GM23338 (cell line): ENCODE data around the gene FARP1. TPM values are rescaled to one million over a fixed set of nuclear protein-coding genes. Genes with fewer than 3 reads are reported as not detected.

Experiments
- ATAC-seq: fragments of 200-7000 bp; cut with Tn5 transposase; 3 replicates; pipeline ENCODE4 v1.9.1; 2020
- DNase-seq: peaks from one replicate; pipeline ENCODE4 v3.0.0-alpha.2; 2015; ENCODE audit warnings: low spot score
- H2AFZ ChIP-seq: fragments of 200-600 bp; sonication (generic); 2 replicates; pipeline ENCODE4 v1.8.0; 2016; ENCODE audit warnings: antibody characterized with exemption, mild to moderate bottlenecking, moderate library complexity
- H3F3A ChIP-seq: fragments of 200-600 bp; sonication (generic); replicated peaks from 2 replicates; pipeline ENCODE4 v1.8.0; 2017; ENCODE audit warnings: antibody characterized with exemption, mixed run types, low read depth
- H3K27ac ChIP-seq: fragments of 200-600 bp; sonication (generic); 2 replicates; pipeline ENCODE4 v1.6.1; 2016; ENCODE audit warnings: low read depth
- H3K27me3 ChIP-seq: fragments of 200-600 bp; sonication (generic); 2 replicates; pipeline ENCODE4 v1.8.0; 2016; ENCODE audit warnings: mild to moderate bottlenecking, mixed run types, moderate library complexity; ENCODE audit not compliant: insufficient read depth
- H3K36me3 ChIP-seq: fragments of 200-600 bp; sonication (generic); 2 replicates; pipeline ENCODE4 v1.8.0; 2016; ENCODE audit warnings: mild to moderate bottlenecking; ENCODE audit not compliant: insufficient read depth
- H3K4me1 ChIP-seq: fragments of 200-600 bp; sonication (generic); 2 replicates; pipeline ENCODE4 v1.8.0; 2016; ENCODE audit warnings: mild to moderate bottlenecking, moderate library complexity; ENCODE audit not compliant: insufficient read depth
- H3K4me2 ChIP-seq: fragments of 200-600 bp; sonication (generic); 2 replicates; pipeline ENCODE4 v1.7.1; 2017; ENCODE audit warnings: mixed run types
- H3K4me3 ChIP-seq: fragments of 200-600 bp; sonication (generic); 2 replicates; pipeline ENCODE4 v1.6.1; 2016; ENCODE audit warnings: mixed run types
- H3K79me2 ChIP-seq: fragments of 200-600 bp; sonication (generic); replicated peaks from 2 replicates; pipeline ENCODE4 v1.8.0; 2017; ENCODE audit warnings: mild to moderate bottlenecking; ENCODE audit not compliant: insufficient read depth
- H3K9me2 ChIP-seq: fragments of 200-600 bp; sonication (generic); 2 replicates; pipeline ENCODE4 v1.8.0; 2017; ENCODE audit not compliant: insufficient read depth
- H4K20me1 ChIP-seq: fragments of 200-600 bp; sonication (generic); replicated peaks from 2 replicates; pipeline ENCODE4 v1.8.0; 2017; ENCODE audit warnings: mild to moderate bottlenecking; ENCODE audit not compliant: insufficient read depth
- H3K27ac Mint-ChIP-seq: 2 replicates; pipeline ENCODE4 v1.8.0; 2020; ENCODE audit warnings: inconsistent platforms, mild to moderate bottlenecking, moderate library complexity, mixed read lengths
- H3K27me3 Mint-ChIP-seq: 3 replicates; pipeline ENCODE4 v1.8.0; 2022; ENCODE audit warnings: low read depth, mild to moderate bottlenecking, moderate library complexity, mixed read lengths, inconsistent platforms; ENCODE audit not compliant: insufficient read depth, poor library complexity
- H3K36me3 Mint-ChIP-seq: 3 replicates; pipeline ENCODE4 v1.8.0; 2021; ENCODE audit warnings: low read depth, mild to moderate bottlenecking, inconsistent platforms, moderate library complexity, mixed read lengths
- H3K4me1 Mint-ChIP-seq: 3 replicates; pipeline ENCODE4 v1.8.0; 2020; ENCODE audit warnings: mild to moderate bottlenecking, inconsistent platforms, mixed read lengths
- H3K4me3 Mint-ChIP-seq: 3 replicates; pipeline ENCODE4 v1.8.0; 2021; ENCODE audit warnings: moderate library complexity, mild to moderate bottlenecking, inconsistent platforms, mixed read lengths
- H3K9me3 Mint-ChIP-seq: 3 replicates; pipeline ENCODE4 v1.8.0; 2020; ENCODE audit warnings: moderate library complexity, mild to moderate bottlenecking, inconsistent platforms, mixed read lengths
- CREB1 ChIP-seq: fragments of 250-450 bp; sonication (Bioruptor Pico); IDR thresholded peaks from 2 replicates; pipeline ENCODE4 v1.5.0; 2020; ENCODE audit warnings: low read depth, mild to moderate bottlenecking, moderate library complexity
- ETS1 ChIP-seq: IDR thresholded peaks from 2 replicates; pipeline ENCODE4 v1.6.1; 2016; ENCODE audit warnings: antibody characterized with exemption
- EZH2 ChIP-seq: fragments of 200-600 bp; sonication (generic); IDR thresholded peaks from one replicate; pipeline ENCODE4 v1.8.0; 2017; ENCODE audit warnings: antibody characterized with exemption, mild to moderate bottlenecking, low read depth; ENCODE audit not compliant: unreplicated experiment
- EZH2phosphoT487 ChIP-seq: fragments of 200-600 bp; sonication (generic); IDR thresholded peaks from one replicate; pipeline ENCODE4 v1.8.1; 2018; ENCODE audit warnings: antibody characterized with exemption; ENCODE audit not compliant: unreplicated experiment
- NANOG ChIP-seq: IDR thresholded peaks from 2 replicates; pipeline ENCODE4 v1.6.1; 2016; ENCODE audit warnings: antibody characterized with exemption, borderline replicate concordance
- STAT1 ChIP-seq: IDR thresholded peaks from one replicate; pipeline ENCODE4 v1.6.1; 2016; ENCODE audit warnings: antibody characterized with exemption; ENCODE audit not compliant: unreplicated experiment
- ZNF114 ChIP-seq: fragments of 250-450 bp; sonication (Bioruptor Pico); IDR thresholded peaks from 2 replicates; pipeline ENCODE4 v1.5.0; 2020; ENCODE audit warnings: mild to moderate bottlenecking, moderate library complexity
- polyA plus RNA-seq: library from polyadenylated mRNA; unstranded; fragments of >200 nt; fragmentation: Nextera tagmentation; extraction: Ambion mirVana; gene quantifications from 2 replicates; pipeline ENCODE4 v1.2.1, GENCODE V29; 2016
- total RNA-seq: library from RNA; depleted of rRNA; stranded (reverse); fragments of >200 nt; shearing (Covaris generic); gene quantifications from 2 replicates; pipeline ENCODE4 v1.2.3, GENCODE V29; 2014
- TF ChIP-seq, protein P1 (sequence below): IDR thresholded peaks from one replicate; pipeline ENCODE4 v1.6.1; 2018; ENCODE audit warnings: antibody characterized with exemption; ENCODE audit not compliant: unreplicated experiment
- TF ChIP-seq, protein P2 (sequence below): fragments of 250-450 bp; sonication (Bioruptor Pico); IDR thresholded peaks from 2 replicates; pipeline ENCODE4 v1.5.0; 2020; ENCODE audit warnings: mild to moderate bottlenecking, moderate library complexity

Gene FARP1
- total and polyA plus RNA-seq, 2 experiments from 2014 or later, result 53.6 to 82.5 TPM

GRCh38 chr13:98273824-98274742 lies 131.2 kb downstream of the FARP1 start:
- Histone ChIP-seq H3K9me2 (no peaks in the 10 kb centered on the region), H3K4me3 (no peak overlapping the region), H3K36me3 (no peaks in the 10 kb centered on the region), H4K20me1 (no peaks in the 10 kb centered on the region), H3K79me2 (peaks cover 80% of the 10 kb centered on the region), H3K4me1 (peaks cover 46% of the 10 kb centered on the region), H3K4me2 (peak overlapping the region; percentile 27), H3K27me3 (no peaks in the 10 kb centered on the region), H3K27ac (peak overlapping the region; percentile 91), H2AFZ (no peak overlapping the region), H3F3A (no peaks in the 10 kb centered on the region)
- peaks cover 4% of the 10 kb centered on the region for H3K27me3 Mint-ChIP-seq
- no peaks in the 10 kb centered on the region for H3K9me3 Mint-ChIP-seq
- no peak for TF ChIP-seq ZNF114
- TF ChIP-seq, protein P1, sequence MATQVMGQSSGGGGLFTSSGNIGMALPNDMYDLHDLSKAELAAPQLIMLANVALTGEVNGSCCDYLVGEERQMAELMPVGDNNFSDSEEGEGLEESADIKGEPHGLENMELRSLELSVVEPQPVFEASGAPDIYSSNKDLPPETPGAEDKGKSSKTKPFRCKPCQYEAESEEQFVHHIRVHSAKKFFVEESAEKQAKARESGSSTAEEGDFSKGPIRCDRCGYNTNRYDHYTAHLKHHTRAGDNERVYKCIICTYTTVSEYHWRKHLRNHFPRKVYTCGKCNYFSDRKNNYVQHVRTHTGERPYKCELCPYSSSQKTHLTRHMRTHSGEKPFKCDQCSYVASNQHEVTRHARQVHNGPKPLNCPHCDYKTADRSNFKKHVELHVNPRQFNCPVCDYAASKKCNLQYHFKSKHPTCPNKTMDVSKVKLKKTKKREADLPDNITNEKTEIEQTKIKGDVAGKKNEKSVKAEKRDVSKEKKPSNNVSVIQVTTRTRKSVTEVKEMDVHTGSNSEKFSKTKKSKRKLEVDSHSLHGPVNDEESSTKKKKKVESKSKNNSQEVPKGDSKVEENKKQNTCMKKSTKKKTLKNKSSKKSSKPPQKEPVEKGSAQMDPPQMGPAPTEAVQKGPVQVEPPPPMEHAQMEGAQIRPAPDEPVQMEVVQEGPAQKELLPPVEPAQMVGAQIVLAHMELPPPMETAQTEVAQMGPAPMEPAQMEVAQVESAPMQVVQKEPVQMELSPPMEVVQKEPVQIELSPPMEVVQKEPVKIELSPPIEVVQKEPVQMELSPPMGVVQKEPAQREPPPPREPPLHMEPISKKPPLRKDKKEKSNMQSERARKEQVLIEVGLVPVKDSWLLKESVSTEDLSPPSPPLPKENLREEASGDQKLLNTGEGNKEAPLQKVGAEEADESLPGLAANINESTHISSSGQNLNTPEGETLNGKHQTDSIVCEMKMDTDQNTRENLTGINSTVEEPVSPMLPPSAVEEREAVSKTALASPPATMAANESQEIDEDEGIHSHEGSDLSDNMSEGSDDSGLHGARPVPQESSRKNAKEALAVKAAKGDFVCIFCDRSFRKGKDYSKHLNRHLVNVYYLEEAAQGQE, result no peak
- TF ChIP-seq NANOG, result no peak
- TF ChIP-seq EZH2phosphoT487, result no peak
- TF ChIP-seq EZH2, result no peak
- no peak for TF ChIP-seq ETS1
- TF ChIP-seq CREB1, result no peak
- TF ChIP-seq, protein P2, sequence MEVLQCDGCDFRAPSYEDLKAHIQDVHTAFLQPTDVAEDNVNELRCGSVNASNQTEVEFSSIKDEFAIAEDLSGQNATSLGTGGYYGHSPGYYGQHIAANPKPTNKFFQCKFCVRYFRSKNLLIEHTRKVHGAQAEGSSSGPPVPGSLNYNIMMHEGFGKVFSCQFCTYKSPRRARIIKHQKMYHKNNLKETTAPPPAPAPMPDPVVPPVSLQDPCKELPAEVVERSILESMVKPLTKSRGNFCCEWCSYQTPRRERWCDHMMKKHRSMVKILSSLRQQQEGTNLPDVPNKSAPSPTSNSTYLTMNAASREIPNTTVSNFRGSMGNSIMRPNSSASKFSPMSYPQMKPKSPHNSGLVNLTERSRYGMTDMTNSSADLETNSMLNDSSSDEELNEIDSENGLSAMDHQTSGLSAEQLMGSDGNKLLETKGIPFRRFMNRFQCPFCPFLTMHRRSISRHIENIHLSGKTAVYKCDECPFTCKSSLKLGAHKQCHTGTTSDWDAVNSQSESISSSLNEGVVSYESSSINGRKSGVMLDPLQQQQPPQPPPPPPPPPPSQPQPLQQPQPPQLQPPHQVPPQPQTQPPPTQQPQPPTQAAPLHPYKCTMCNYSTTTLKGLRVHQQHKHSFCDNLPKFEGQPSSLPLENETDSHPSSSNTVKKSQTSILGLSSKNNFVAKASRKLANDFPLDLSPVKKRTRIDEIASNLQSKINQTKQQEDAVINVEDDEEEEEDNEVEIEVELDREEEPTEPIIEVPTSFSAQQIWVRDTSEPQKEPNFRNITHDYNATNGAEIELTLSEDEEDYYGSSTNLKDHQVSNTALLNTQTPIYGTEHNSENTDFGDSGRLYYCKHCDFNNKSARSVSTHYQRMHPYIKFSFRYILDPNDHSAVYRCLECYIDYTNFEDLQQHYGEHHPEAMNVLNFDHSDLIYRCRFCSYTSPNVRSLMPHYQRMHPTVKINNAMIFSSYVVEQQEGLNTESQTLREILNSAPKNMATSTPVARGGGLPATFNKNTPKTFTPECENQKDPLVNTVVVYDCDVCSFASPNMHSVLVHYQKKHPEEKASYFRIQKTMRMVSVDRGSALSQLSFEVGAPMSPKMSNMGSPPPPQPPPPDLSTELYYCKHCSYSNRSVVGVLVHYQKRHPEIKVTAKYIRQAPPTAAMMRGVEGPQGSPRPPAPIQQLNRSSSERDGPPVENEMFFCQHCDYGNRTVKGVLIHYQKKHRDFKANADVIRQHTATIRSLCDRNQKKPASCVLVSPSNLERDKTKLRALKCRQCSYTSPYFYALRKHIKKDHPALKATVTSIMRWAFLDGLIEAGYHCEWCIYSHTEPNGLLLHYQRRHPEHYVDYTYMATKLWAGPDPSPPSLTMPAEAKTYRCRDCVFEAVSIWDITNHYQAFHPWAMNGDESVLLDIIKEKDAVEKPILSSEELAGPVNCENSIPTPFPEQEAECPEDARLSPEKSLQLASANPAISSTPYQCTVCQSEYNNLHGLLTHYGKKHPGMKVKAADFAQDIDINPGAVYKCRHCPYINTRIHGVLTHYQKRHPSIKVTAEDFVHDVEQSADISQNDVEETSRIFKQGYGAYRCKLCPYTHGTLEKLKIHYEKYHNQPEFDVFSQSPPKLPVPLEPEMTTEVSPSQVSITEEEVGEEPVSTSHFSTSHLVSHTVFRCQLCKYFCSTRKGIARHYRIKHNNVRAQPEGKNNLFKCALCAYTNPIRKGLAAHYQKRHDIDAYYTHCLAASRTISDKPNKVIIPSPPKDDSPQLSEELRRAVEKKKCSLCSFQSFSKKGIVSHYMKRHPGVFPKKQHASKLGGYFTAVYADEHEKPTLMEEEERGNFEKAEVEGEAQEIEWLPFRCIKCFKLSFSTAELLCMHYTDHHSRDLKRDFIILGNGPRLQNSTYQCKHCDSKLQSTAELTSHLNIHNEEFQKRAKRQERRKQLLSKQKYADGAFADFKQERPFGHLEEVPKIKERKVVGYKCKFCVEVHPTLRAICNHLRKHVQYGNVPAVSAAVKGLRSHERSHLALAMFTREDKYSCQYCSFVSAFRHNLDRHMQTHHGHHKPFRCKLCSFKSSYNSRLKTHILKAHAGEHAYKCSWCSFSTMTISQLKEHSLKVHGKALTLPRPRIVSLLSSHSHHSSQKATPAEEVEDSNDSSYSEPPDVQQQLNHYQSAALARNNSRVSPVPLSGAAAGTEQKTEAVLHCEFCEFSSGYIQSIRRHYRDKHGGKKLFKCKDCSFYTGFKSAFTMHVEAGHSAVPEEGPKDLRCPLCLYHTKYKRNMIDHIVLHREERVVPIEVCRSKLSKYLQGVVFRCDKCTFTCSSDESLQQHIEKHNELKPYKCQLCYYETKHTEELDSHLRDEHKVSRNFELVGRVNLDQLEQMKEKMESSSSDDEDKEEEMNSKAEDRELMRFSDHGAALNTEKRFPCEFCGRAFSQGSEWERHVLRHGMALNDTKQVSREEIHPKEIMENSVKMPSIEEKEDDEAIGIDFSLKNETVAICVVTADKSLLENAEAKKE, result no peak
- TF ChIP-seq STAT1, result no peak
- ATAC-seq (peak; percentile 94), DNase-seq (peak; percentile 71)
- H3K4me3 Mint-ChIP-seq, result peak overlapping the region; percentile 36
- peaks cover 40% of the 10 kb centered on the region for H3K4me1 Mint-ChIP-seq
- no peaks in the 10 kb centered on the region for H3K36me3 Mint-ChIP-seq
- peak overlapping the region; percentile 97 for H3K27ac Mint-ChIP-seq
